Measurements from ENCODE around the gene NOP9. TPM values are rescaled to one million over a fixed set of nuclear protein-coding genes. Genes with fewer than 3 reads are reported as not detected.

Gene NOP9
- total RNA-seq, 4 donors from 2014 or later, result 18.8 to 20.9 (median 19.3) TPM

DNA sequence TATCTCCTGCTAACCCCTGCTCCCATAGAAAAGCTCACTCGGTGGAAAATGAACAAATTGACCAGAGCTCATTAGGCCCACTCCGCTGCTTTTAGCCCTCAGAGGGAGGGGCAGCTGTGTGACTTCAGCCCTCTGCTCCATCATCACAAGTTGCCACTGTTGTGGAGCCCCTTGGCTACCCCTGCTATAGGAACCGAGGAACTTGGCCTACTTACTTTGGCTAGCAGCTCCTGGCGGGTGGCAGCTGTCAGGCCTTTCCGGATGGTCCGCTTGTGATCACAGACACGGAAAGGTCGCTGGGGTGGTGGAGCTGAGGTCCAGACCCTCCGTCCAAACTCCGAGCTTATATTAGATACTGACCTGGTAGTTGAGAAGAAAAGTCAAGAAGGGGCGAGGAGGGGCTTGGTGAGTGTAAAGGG lies 7.5 kb downstream of the NOP9 start:
- in situ Hi-C loops (cut with MboI; ENCODE audit: low pct_ligation_motif_present in 1 of 4, low pct_unique_long_range_greater_than_20kb in 1 of 4, low sequenced_read_pairs in 3 of 4) (no loop called here), intact Hi-C loops (cut with DNase I; ENCODE audit: low total_unique reads) (no loop called here)
- 83 to 100% methylated on average over 1 to 11 of the region's 11 CpGs for WGBS, 2 donors (ENCODE audit: low coverage in 1 of 2)
- H3K27me3 ChIP-seq, result no peaks in the 10 kb centered on the region
- TF ChIP-seq POLR2AphosphoS5 (IDR thresholded peaks at IDR 0.05) (no peak), POLR2A (IDR thresholded peaks at IDR 0.05) (no peak), CTCF (IDR thresholded peaks at IDR 0.05) (no peak)
- H3K4me1 ChIP-seq, result peaks cover 19 to 50% (median 46%) of the 10 kb centered on the region in 4 donors
- H3K27ac ChIP-seq, result peak overlapping the region; percentile 70 to 78 (median 76)
- peaks cover 0 to 37% (median 18%) of the 10 kb centered on the region in 4 donors for H3K36me3 ChIP-seq
- no peak overlapping the region for H3K4me3 ChIP-seq
- no peaks in the 10 kb centered on the region for H3K9me3 ChIP-seq
- no peak for DNase-seq

GRCh38 chr14:24307575-24308341 lies 8.1 kb downstream of the NOP9 start, which contains the start of gene CIDEB:
Gene CIDEB, minus strand, starts transcription at chr14:24307977. Its CDS starts 119 bp downstream, at chr14:24307858.
- Histone ChIP-seq H3K9me3 (no peaks in the 10 kb centered on the region), H3K36me3 (peaks cover 0 to 31% (median 15%) of the 10 kb centered on the region in 4 donors), H3K27ac (peak within 1 kb of the TSS; percentile 70 to 78 (median 76)), H3K27me3 (no peaks in the 10 kb centered on the region), H3K4me1 (peaks cover 19 to 53% (median 47%) of the 10 kb centered on the region in 4 donors), H3K4me3 (no peak within 1 kb of the TSS)
- in situ Hi-C loops (cut with MboI; ENCODE audit: low pct_ligation_motif_present in 1 of 4, low pct_unique_long_range_greater_than_20kb in 1 of 4, low sequenced_read_pairs in 3 of 4) (no loop called here), intact Hi-C loops (cut with DNase I; ENCODE audit: low total_unique reads) (no loop called here)
- TF ChIP-seq CTCF (IDR thresholded peaks at IDR 0.05), result peak; percentile 93 to 97 (median 96)
- TF ChIP-seq POLR2AphosphoS5 (IDR thresholded peaks at IDR 0.05), result peak in 2 of 3 donors; percentile 40 to 54
- no peak for TF ChIP-seq EP300 (IDR thresholded peaks at IDR 0.05; ENCODE audit: low read depth)
- peak; percentile 45 for TF ChIP-seq POLR2A (IDR thresholded peaks at IDR 0.05)
- DNase-seq, result peak; percentile 86
- WGBS, 2 donors (ENCODE audit: low coverage in 1 of 2), result 49 to 76% methylated on average over 3 to 6 of the region's 6 CpGs

DNA sequence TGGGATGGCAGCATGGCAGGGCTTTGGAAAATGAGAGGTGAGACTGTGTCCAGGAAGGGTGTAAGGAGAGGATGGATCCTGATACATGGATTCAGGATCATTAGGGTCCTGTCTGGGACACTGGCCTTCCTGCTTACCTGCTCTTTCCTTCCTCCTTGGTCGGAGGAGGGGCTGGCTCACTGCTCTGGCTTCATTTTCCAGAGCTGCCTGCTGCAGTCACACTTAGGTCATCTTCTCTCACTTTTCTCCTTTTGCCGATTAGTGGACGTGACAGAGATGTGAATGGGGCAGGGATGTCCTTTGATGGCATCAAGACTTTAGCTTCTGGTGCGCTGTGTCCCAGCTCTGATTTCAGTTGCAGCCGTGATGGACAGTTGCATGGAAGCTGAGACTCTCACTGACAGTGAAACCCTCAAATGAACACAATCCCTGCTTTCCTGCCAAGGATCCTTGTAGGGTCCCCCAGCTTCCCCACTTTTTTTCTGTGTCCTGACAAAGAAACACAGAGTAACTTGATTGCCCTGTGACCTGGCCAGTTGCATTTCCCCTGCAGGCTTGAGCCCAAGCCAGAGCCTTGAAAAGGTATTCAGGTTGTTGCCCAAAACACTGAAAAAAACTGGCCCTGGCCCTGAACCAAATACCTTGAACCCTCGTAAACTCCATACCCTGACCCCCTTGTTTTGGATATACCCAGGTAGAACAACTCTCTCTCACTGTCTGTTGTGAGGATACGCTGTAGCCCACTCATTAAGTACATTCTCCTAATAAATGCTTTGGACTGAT lies 8.9 kb downstream of the NOP9 start:
- Histone ChIP-seq H3K4me3 (no peak overlapping the region), H3K36me3 (peaks cover 0 to 24% (median 12%) of the 10 kb centered on the region in 4 donors), H3K9me3 (no peaks in the 10 kb centered on the region), H3K4me1 (peaks cover 19 to 54% (median 47%) of the 10 kb centered on the region in 4 donors), H3K27me3 (no peaks in the 10 kb centered on the region), H3K27ac (peak overlapping the region; percentile 70 to 78 (median 76))
- TF ChIP-seq CTCF (IDR thresholded peaks at IDR 0.05) (peak in 3 of 5 experiments; percentile 2 to 6 (median 4)), POLR2AphosphoS5 (IDR thresholded peaks at IDR 0.05) (no peak)
- in situ Hi-C loops (cut with MboI; ENCODE audit: low pct_ligation_motif_present in 1 of 4, low pct_unique_long_range_greater_than_20kb in 1 of 4, low sequenced_read_pairs in 3 of 4) (no loop called here), intact Hi-C loops (cut with DNase I; ENCODE audit: low total_unique reads) (no loop called here)
- DNase-seq, result no peak
- WGBS, 2 donors (ENCODE audit: low coverage in 1 of 2), result 75 to 90% methylated on average over 4 to 7 of the region's 7 CpGs

Measured in transverse colon (tissue), 4 donors.